CD4-positive, alpha-beta T cell treated with Interleukin-1 beta for 1 hour (primary cell): ENCODE measurements around the gene SLC9A9.
"Not testable (repeated sequence)": the region's sequence is repeated elsewhere in the genome, so short reads cannot be mapped to it uniquely, and the experiment has no call there.

Experiments
- DNase-seq, 2 donors: peaks; one replicate each; pipeline ENCODE4 v3.0.0-alpha.2; 2020 to 2022

Gene SLC9A9

GRCh38 chr3:143847787-143848631, at the start of gene SLC9A9:
TSS of gene SLC9A9 (minus strand) at chr3:143848468. CDS start at chr3:143848322, 146 bp downstream.
- DNase-seq, result peak; percentile 33 to 53

GRCh38 chr3:143897576-143898295, 49.5 kb upstream of the SLC9A9 start:
- DNase-seq, result no peak

GRCh38 chr3:143896486-143896885, 48.2 kb upstream of the SLC9A9 start:
- DNase-seq, result no peak

- no peak for DNase-seq
These were observed 47.5 kb upstream of the SLC9A9 start for GRCh38 chr3:143895805-143896204.

DNA sequence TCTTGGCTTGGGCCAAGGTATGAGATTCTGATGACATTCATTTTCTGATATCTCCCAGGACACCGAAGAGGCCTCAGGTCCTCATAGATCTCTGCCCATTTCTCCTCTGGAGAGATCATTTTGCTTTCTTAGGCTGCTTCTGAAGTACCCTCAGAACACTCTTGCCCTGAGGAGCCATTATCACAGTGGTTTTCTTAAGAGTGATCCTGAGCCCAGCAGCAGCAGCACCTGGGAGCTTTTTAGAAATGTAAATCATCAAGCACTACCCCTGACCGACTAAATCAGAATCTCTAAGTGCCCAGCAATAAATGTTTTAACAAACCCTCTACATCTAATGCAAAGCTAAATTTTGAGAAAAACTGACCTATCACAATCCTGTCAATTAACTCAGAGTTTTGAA, 40.6 kb upstream of the SLC9A9 start:
- DNase-seq, result no peak

GRCh38 chr3:143888166-143888565, 39.9 kb upstream of the SLC9A9 start:
- DNase-seq, result no peak

GRCh38 chr3:143885780-143886427, 37.6 kb upstream of the SLC9A9 start:
- DNase-seq, result peak; percentile 12 to 40

DNA sequence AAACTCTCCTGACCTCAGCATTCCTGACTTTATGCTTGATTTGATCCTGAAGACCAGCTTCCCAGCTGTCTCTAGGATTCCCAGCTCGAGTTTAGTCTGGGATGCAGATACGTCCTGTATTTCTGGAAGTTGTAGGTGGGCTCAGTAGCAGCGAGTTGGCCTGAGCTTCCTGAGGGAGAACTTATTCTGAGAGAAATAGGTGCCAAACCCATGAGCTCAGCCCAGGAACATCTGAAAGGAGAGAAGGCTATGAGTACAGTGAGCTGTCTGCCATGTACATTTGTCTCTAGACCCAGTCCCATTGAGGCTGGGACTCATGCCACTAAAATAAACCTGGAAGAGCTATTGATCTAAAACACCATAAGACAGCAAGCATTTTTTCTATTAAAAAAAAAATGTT, 36.6 kb upstream of the SLC9A9 start:
- no peak for DNase-seq

GRCh38 chr3:143883151-143883550, 34.9 kb upstream of the SLC9A9 start:
- no peak for DNase-seq

GRCh38 chr3:143881095-143881494, 32.8 kb upstream of the SLC9A9 start:
- DNase-seq, result peak in 1 of 2 donors; percentile 7

DNA sequence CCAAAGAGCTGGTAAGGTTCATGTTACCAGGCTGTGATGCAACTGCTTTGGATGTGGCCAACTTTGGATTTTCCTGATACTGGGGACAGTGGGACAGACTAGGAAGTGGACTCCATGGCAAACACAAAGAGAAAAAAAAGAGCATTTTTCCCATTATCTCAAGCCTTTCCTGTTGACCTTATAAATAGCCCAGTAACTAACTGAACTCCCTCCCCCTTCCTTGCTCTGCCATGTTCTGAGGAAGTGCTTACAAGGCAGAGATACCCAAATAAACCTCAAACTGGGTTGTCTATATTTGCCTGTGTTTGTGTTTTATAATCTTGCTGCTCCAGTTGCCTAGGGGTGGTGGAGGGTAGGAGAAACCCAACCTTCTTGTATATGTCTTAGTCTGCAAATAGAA, 27.3 kb upstream of the SLC9A9 start:
- DNase-seq, result no peak

GRCh38 chr3:143873553-143873952, 25.3 kb upstream of the SLC9A9 start:
- DNase-seq, result not testable (repeated sequence)

GRCh38 chr3:143865302-143865701, 17.0 kb upstream of the SLC9A9 start:
- DNase-seq, result no peak

- no peak for DNase-seq
These were observed 11.4 kb upstream of the SLC9A9 start for GRCh38 chr3:143859465-143860203.

GRCh38 chr3:143856252-143856970, 8.1 kb upstream of the SLC9A9 start:
- DNase-seq, result no peak

GRCh38 chr3:143855183-143855582, 6.9 kb upstream of the SLC9A9 start:
- DNase-seq, result no peak

GRCh38 chr3:143851331-143852017, 3.2 kb upstream of the SLC9A9 start:
- DNase-seq, result no peak

DNA sequence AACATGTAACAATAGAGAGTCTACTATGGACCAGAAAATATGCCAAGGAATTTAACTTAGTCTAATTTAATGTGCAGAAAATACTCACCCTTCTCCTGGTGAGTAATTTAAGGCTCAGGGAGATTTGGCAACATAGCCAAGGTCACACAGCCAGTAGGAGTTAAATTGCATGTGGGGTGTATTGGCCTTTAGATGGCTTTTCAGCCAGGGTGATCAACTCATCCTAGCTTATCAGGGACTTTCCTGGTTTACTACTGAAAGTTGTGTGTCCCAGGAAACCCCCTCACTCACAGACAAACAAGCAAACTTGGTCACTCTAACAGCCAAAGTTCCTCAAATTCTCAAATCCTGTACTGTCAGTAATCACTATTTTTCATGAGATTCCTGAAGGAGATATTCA, 2.6 kb upstream of the SLC9A9 start:
- DNase-seq, result peak in 1 of 2 donors; percentile 4

GRCh38 chr3:143849854-143850549, 1.7 kb upstream of the SLC9A9 start:
- no peak for DNase-seq

GRCh38 chr3:143848704-143849103, 436 bp upstream of the SLC9A9 start:
- DNase-seq, result no peak

DNA sequence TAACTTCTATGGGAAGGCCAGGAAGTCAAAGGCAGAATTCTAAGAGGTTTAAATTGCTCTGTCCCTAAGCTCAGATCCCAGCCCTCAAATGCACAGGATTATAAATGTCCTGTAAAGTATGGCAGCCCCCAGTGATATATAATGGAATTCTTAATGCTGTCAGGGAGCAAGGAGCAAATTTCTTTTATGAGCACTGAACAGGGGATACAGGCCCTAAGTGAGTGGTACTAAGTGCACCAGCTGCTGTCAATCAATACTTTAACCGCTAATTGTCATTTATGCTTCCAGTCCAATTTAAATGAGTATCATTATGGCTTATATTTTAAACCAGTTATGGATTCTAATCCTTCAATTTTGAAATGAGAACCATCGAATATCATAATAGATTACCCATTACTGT, 4.7 kb downstream of the SLC9A9 start:
- DNase-seq, result no peak
